Measurements from ENCODE around the gene SLC2A10.

The SLC2A10 gene

GRCh38 chr20:46771195-46771588, 61.7 kb downstream of the SLC2A10 start:
- DNase-seq, result no peak

GRCh38 chr20:46772901-46773300, 63.5 kb downstream of the SLC2A10 start:
- DNase-seq, result no peak

GRCh38 chr20:46773680-46774079, 64.2 kb downstream of the SLC2A10 start:
- DNase-seq, result no peak

- DNase-seq, result no peak
Measured at GRCh38 chr20:46774236-46774635, 64.8 kb downstream of the SLC2A10 start.

GRCh38 chr20:46774943-46775560, 65.6 kb downstream of the SLC2A10 start:
- DNase-seq, result no peak

- no peak for DNase-seq
Measured at GRCh38 chr20:46775806-46776205, 66.4 kb downstream of the SLC2A10 start.

- no peak for DNase-seq
Measured at GRCh38 chr20:46777331-46777730, 67.9 kb downstream of the SLC2A10 start.

GRCh38 chr20:46779831-46780230, 70.4 kb downstream of the SLC2A10 start:
- DNase-seq, result no peak

- DNase-seq, result no peak
Measured at GRCh38 chr20:46784436-46785127, 75.1 kb downstream of the SLC2A10 start.
